DMS79 treated with DMSO at 0.1 percent for 48 hours (cell line): ENCODE measurements around the gene NPTX1.
A peak's percentile ranks its signal among the peaks of the same experiment; 100 is the strongest.

Experiments used
- DNase-seq: peaks from one replicate; lab custom pipeline; 2025; lab: John Stamatoyannopoulos, UW

NPTX1 gene

GRCh38 chr17:80503921-80504320, 27.5 kb upstream of the NPTX1 start:
- DNase-seq: no peak

- DNase-seq: no peak
Measured at GRCh38 chr17:80503031-80503430, 26.6 kb upstream of the NPTX1 start.

- DNase-seq: no peak
Measured at GRCh38 chr17:80502578-80502877, 26.1 kb upstream of the NPTX1 start.

GRCh38 chr17:80501741-80502577, 25.6 kb upstream of the NPTX1 start:
- peak; percentile 50 for DNase-seq

- no peak for DNase-seq
Measured at GRCh38 chr17:80499961-80500665, 23.7 kb upstream of the NPTX1 start.

- DNase-seq: no peak
Measured at GRCh38 chr17:80499560-80499959, 23.2 kb upstream of the NPTX1 start.

- no peak for DNase-seq
Measured at GRCh38 chr17:80498920-80499410, 22.6 kb upstream of the NPTX1 start.

- DNase-seq: no peak
Measured at GRCh38 chr17:80498242-80498919, 22.0 kb upstream of the NPTX1 start.

GRCh38 chr17:80497726-80498241, 21.4 kb upstream of the NPTX1 start:
- DNase-seq: no peak

- DNase-seq: no peak
Measured at GRCh38 chr17:80494547-80494946, 18.1 kb upstream of the NPTX1 start.

- no peak for DNase-seq
Measured at GRCh38 chr17:80492343-80493136, 16.1 kb upstream of the NPTX1 start.

- no peak for DNase-seq
Measured at GRCh38 chr17:80491478-80492342, 15.3 kb upstream of the NPTX1 start.

GRCh38 chr17:80487511-80487910, 11.1 kb upstream of the NPTX1 start:
- DNase-seq: no peak

- no peak for DNase-seq
Measured at GRCh38 chr17:80486692-80487091, 10.3 kb upstream of the NPTX1 start.

GRCh38 chr17:80485846-80486245, 9.4 kb upstream of the NPTX1 start:
- peak; percentile 14 for DNase-seq

GRCh38 chr17:80482555-80483308, 6.3 kb upstream of the NPTX1 start:
- DNase-seq: no peak

GRCh38 chr17:80482058-80482318, 5.6 kb upstream of the NPTX1 start:
- DNase-seq: no peak

GRCh38 chr17:80481284-80482057, 5.1 kb upstream of the NPTX1 start:
- DNase-seq: no peak

- DNase-seq: no peak
Measured at GRCh38 chr17:80480248-80480647, 3.8 kb upstream of the NPTX1 start.

- DNase-seq: no peak
Measured at GRCh38 chr17:80479246-80479566, 2.8 kb upstream of the NPTX1 start.
